ENCODE results near the gene TRIM43B.
"Not testable (repeated sequence)": the region's sequence is repeated elsewhere in the genome, so short reads cannot be mapped to it uniquely, and the experiment has no call there.

Gene TRIM43B

GRCh38 chr2:95463292-95463691 is 21.3 kb downstream of the TRIM43B start:
- not testable (repeated sequence) for H3K4me3 ChIP-seq (ENCODE audit: low read length); H3K9me3 ChIP-seq (ENCODE audit: insufficient read depth, low read length); H3K27me3 ChIP-seq (ENCODE audit: low read depth, low read length); H3K4me1 ChIP-seq (ENCODE audit: low read length); H2AFZ ChIP-seq (ENCODE audit: low read depth, low read length); H3K79me2 ChIP-seq (ENCODE audit: low read length); H3K27ac ChIP-seq (ENCODE audit: low read length); H4K20me1 ChIP-seq (ENCODE audit: insufficient read depth, low read length); H3K4me2 ChIP-seq (ENCODE audit: low read length); H3K36me3 ChIP-seq (replicated peaks; ENCODE audit: low read depth, low read length); H3K9ac ChIP-seq (ENCODE audit: low read length)

GRCh38 chr2:95445317-95445716 is 39.2 kb downstream of the TRIM43B start:
- not testable (repeated sequence) for H3K9ac ChIP-seq (ENCODE audit: low read length); H3K4me1 ChIP-seq (ENCODE audit: low read length); H3K4me2 ChIP-seq (ENCODE audit: low read length); H3K36me3 ChIP-seq (replicated peaks; ENCODE audit: low read depth, low read length); H3K4me3 ChIP-seq (ENCODE audit: low read length); H2AFZ ChIP-seq (ENCODE audit: low read depth, low read length); H3K27ac ChIP-seq (ENCODE audit: low read length); H3K79me2 ChIP-seq (ENCODE audit: low read length); H3K27me3 ChIP-seq (ENCODE audit: low read depth, low read length); H4K20me1 ChIP-seq (ENCODE audit: insufficient read depth, low read length); H3K9me3 ChIP-seq (ENCODE audit: insufficient read depth, low read length)

- H3K27ac ChIP-seq (ENCODE audit: low read length); H2AFZ ChIP-seq (ENCODE audit: low read depth, low read length); H4K20me1 ChIP-seq (ENCODE audit: insufficient read depth, low read length): not testable (repeated sequence)
Measured at GRCh38 chr2:95442474-95443099, 42.0 kb downstream of the TRIM43B start.

GRCh38 chr2:95435872-95436209 is 48.7 kb downstream of the TRIM43B start:
- not testable (repeated sequence) for H3K79me2 ChIP-seq (ENCODE audit: low read length); H2AFZ ChIP-seq (ENCODE audit: low read depth, low read length); H3K4me1 ChIP-seq (ENCODE audit: low read length); H3K27ac ChIP-seq (ENCODE audit: low read length); H3K9me3 ChIP-seq (ENCODE audit: insufficient read depth, low read length); H3K36me3 ChIP-seq (replicated peaks; ENCODE audit: low read depth, low read length); H4K20me1 ChIP-seq (ENCODE audit: insufficient read depth, low read length); H3K4me2 ChIP-seq (ENCODE audit: low read length); H3K4me3 ChIP-seq (ENCODE audit: low read length); H3K27me3 ChIP-seq (ENCODE audit: low read depth, low read length); H3K9ac ChIP-seq (ENCODE audit: low read length)

More at GRCh38 chr2:95442474-95443099, 42.0 kb downstream of the TRIM43B start:
- not testable (repeated sequence) for H3K36me3 ChIP-seq (replicated peaks; ENCODE audit: low read depth, low read length); H3K9me3 ChIP-seq (ENCODE audit: insufficient read depth, low read length); H3K4me3 ChIP-seq (ENCODE audit: low read length); H3K9ac ChIP-seq (ENCODE audit: low read length); H3K4me2 ChIP-seq (ENCODE audit: low read length); H3K4me1 ChIP-seq (ENCODE audit: low read length); H3K79me2 ChIP-seq (ENCODE audit: low read length); H3K27me3 ChIP-seq (ENCODE audit: low read depth, low read length)

GRCh38 chr2:95435162-95435871 is 49.2 kb downstream of the TRIM43B start:
- H3K4me3 ChIP-seq (ENCODE audit: low read length); H3K27me3 ChIP-seq (ENCODE audit: low read depth, low read length); H3K27ac ChIP-seq (ENCODE audit: low read length); H3K36me3 ChIP-seq (replicated peaks; ENCODE audit: low read depth, low read length); H2AFZ ChIP-seq (ENCODE audit: low read depth, low read length); H3K79me2 ChIP-seq (ENCODE audit: low read length); H3K9ac ChIP-seq (ENCODE audit: low read length); H3K9me3 ChIP-seq (ENCODE audit: insufficient read depth, low read length); H3K4me1 ChIP-seq (ENCODE audit: low read length); H4K20me1 ChIP-seq (ENCODE audit: insufficient read depth, low read length); H3K4me2 ChIP-seq (ENCODE audit: low read length): not testable (repeated sequence)

GRCh38 chr2:95434507-95435076 is 50.0 kb downstream of the TRIM43B start:
- not testable (repeated sequence) for H4K20me1 ChIP-seq (ENCODE audit: insufficient read depth, low read length); H3K4me3 ChIP-seq (ENCODE audit: low read length); H3K79me2 ChIP-seq (ENCODE audit: low read length); H3K4me2 ChIP-seq (ENCODE audit: low read length); H3K4me1 ChIP-seq (ENCODE audit: low read length); H3K27me3 ChIP-seq (ENCODE audit: low read depth, low read length); H2AFZ ChIP-seq (ENCODE audit: low read depth, low read length); H3K27ac ChIP-seq (ENCODE audit: low read length); H3K36me3 ChIP-seq (replicated peaks; ENCODE audit: low read depth, low read length); H3K9me3 ChIP-seq (ENCODE audit: insufficient read depth, low read length); H3K9ac ChIP-seq (ENCODE audit: low read length)

- not testable (repeated sequence) for H3K27me3 ChIP-seq (ENCODE audit: low read depth, low read length); H4K20me1 ChIP-seq (ENCODE audit: insufficient read depth, low read length); H3K4me3 ChIP-seq (ENCODE audit: low read length); H3K36me3 ChIP-seq (replicated peaks; ENCODE audit: low read depth, low read length); H3K4me1 ChIP-seq (ENCODE audit: low read length); H3K79me2 ChIP-seq (ENCODE audit: low read length); H2AFZ ChIP-seq (ENCODE audit: low read depth, low read length); H3K9ac ChIP-seq (ENCODE audit: low read length); H3K9me3 ChIP-seq (ENCODE audit: insufficient read depth, low read length); H3K4me2 ChIP-seq (ENCODE audit: low read length); H3K27ac ChIP-seq (ENCODE audit: low read length)
Measured at GRCh38 chr2:95433973-95434372, 50.6 kb downstream of the TRIM43B start.

GRCh38 chr2:95433373-95433772 is 51.2 kb downstream of the TRIM43B start:
- H3K79me2 ChIP-seq (ENCODE audit: low read length); H3K9me3 ChIP-seq (ENCODE audit: insufficient read depth, low read length); H3K27me3 ChIP-seq (ENCODE audit: low read depth, low read length); H3K4me3 ChIP-seq (ENCODE audit: low read length); H2AFZ ChIP-seq (ENCODE audit: low read depth, low read length); H3K27ac ChIP-seq (ENCODE audit: low read length); H3K4me2 ChIP-seq (ENCODE audit: low read length); H3K36me3 ChIP-seq (replicated peaks; ENCODE audit: low read depth, low read length); H3K4me1 ChIP-seq (ENCODE audit: low read length); H3K9ac ChIP-seq (ENCODE audit: low read length); H4K20me1 ChIP-seq (ENCODE audit: insufficient read depth, low read length): not testable (repeated sequence)

GRCh38 chr2:95429748-95430467 is 54.6 kb downstream of the TRIM43B start:
- H3K9me3 ChIP-seq (ENCODE audit: insufficient read depth, low read length); H3K27ac ChIP-seq (ENCODE audit: low read length); H3K36me3 ChIP-seq (replicated peaks; ENCODE audit: low read depth, low read length); H2AFZ ChIP-seq (ENCODE audit: low read depth, low read length); H3K27me3 ChIP-seq (ENCODE audit: low read depth, low read length); H4K20me1 ChIP-seq (ENCODE audit: insufficient read depth, low read length); H3K9ac ChIP-seq (ENCODE audit: low read length); H3K4me2 ChIP-seq (ENCODE audit: low read length); H3K4me3 ChIP-seq (ENCODE audit: low read length); H3K79me2 ChIP-seq (ENCODE audit: low read length); H3K4me1 ChIP-seq (ENCODE audit: low read length): not testable (repeated sequence)
